ENCODE data around the gene TCF4.
A peak's percentile ranks its signal among the peaks of the same experiment; 100 is the strongest.

The TCF4 gene

DNA sequence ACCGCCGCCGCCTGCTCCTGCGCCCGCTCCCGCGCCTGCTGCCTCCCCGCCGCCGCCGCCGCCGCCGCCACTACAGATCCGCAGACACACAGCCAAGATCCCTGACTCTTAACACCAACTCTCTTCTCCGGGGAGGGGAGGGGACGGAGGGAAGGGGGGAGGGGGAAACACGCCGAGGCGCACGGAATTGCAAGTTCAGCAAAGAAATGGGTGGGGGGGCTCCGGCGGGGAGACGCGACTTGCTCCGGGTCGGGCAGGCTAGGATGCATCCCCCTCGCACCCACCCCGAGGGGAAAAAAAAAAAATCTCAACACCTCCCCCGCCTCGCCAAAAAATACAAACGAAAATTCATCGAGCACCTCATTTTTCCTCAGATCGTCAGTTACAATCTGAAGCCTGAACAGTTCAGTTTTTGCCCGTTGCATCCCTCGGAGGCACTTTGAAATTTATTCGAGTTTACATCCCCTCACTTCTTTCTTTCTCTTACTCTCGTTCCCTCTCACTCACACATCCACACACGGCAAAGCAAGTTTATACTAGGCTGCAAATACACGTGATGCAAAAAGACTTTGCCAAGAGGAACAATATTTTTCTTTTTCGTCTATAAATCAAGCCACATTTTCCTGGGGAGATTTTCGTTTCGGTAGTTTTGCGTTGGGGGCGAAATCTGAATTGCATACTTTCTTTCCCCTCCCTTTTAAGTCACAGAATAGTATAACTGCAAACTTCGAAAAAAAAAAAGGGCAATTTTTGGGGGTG, at the start of gene TCF4:
Gene TCF4 (minus strand): TSS at position 82 of the 759 bp plus-strand sequence. CDS start 1,076 bp downstream, outside the sequence.
- DNase-seq (ENCODE audit: low read depth in 2 of 2) = no peak

DNA sequence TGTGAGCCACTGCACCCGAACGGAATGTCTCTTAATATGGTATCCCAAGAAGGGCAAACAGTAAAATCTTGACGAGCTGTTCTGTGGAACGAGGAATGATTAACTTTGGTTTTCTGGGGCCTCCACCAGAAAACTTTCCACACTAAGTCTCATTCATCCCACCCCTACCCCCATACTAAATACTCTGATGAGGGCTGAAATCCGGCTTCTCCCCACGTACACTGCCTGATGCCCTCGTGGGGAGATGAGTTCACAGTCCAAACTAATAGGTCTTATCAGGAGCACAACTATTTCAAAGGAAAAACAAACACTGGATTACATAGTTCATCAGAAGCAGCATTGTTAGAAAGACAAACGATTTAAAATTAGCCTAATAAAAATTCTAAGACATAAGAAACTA, 49.2 kb upstream of the TCF4 start:
- no peak for DNase-seq (ENCODE audit: low read depth in 2 of 2)

DNA sequence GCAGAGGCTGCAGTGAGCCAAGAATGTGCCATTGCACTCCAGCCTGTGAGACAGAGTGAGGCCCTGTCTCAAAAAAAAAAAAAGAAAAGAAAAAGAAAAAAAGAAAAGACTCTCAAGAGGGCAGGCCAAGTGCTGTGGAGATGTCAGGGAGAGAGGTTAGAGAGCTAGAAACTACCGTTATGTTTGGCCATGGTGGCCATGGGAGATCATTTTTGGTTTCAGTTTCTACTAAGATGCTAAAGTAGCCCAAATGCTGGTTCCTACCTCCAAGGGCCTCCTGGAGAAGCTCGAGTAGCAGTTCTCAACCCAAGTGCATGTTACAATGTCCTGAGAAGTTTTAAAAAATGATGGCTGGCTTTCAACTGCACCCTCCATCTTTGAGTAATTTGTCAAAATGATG, 47.4 kb upstream of the TCF4 start:
- no peak for DNase-seq (ENCODE audit: low read depth in 2 of 2)

DNA sequence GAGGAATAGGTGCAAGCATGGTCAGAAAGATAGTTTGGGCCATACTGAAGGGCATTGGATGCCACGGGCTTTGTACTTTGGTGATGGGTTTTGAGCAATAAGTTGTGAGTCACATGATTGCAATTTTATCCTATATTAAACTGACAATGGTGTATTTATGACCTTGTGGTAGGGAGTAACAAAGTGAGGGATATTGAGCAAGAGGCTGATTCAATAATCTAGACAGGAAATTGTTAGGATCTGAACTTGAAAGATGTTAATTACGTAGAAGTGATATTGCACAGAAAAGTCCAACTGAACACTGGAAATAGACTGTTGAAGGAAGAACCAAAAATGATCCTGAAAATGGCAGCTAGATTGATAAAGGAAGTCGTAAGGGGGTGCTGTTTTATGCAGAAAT, 46.6 kb upstream of the TCF4 start:
- DNase-seq (ENCODE audit: low read depth in 2 of 2) = no peak

DNA sequence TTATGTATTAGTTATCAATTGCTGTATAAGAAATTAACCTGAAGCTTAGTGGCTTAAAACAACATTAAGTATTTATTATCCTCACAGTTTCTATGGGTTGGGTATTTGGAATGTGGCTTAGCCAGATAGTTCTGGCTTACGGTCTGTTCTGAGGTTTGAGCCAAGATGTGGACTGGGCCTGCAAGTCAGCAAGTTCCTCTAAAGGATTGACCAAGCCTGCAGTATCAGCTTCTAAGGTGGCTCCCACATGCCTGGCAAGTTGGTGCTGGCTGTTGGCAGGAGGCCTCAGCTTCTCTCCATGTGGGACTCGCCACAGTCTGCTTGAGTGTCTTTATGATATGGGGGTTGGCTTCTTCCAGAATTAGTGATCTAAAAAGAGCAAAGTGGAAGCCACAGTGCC, 45.0 kb upstream of the TCF4 start:
- no peak for DNase-seq (ENCODE audit: low read depth in 2 of 2)

DNA sequence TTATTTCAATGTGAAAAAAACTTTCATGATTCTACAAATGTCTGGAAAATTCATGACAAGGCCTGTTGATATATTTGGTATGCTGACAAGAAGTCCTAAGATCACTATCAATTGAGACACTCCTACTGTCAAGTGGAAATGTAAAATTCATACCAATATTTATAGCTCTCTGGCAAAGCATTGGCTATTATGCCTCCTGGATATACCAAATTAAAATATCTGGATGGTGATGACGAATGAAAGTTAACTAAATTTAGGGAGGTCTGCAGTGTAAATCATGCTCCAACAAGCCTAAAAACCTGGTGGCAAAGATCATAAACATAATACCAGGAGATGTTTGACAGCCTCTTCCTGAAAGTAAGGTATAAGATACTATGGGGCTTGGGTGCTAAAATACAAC, 41.1 kb upstream of the TCF4 start:
- DNase-seq (ENCODE audit: low read depth in 2 of 2) = no peak

DNA sequence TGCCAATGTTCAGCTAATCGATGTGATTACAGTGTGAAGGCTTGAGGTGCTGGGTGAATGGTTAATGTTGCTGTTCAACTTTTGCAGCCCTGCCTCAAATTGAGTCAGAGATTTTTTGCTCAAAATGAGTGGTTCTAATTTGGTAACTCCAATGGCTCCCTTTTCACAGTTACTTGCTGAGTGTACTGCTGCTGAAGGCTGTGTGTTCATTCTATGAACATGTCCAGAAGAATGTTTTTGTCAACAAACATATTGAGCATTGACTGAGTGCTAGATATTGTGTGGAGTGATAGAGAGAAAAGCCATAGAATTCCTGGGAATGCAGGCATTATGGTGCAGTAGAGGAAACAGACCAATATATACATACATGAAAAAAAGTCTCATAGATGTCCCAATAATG, 39.0 kb upstream of the TCF4 start:
- DNase-seq (ENCODE audit: low read depth in 2 of 2) = no peak

DNA sequence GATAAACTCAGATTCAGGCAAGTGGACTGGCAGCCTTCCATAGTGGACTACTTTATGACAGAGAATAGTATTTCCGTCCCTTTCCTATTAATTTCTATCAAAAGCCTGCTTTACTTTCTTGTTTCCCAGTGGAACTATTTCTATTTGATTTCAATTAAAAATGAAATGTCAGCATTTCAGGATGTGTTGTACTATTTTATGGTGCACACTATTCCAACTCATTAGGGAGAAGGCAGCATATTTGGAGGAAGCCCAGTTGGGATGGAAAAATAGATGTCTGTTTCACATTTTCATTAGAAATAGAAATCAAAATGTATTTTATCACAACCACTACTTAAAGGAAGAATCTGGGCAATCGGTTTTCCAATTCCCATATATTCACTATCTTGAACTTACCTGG, 37.9 kb upstream of the TCF4 start:
- DNase-seq (ENCODE audit: low read depth in 2 of 2) = no peak

DNA sequence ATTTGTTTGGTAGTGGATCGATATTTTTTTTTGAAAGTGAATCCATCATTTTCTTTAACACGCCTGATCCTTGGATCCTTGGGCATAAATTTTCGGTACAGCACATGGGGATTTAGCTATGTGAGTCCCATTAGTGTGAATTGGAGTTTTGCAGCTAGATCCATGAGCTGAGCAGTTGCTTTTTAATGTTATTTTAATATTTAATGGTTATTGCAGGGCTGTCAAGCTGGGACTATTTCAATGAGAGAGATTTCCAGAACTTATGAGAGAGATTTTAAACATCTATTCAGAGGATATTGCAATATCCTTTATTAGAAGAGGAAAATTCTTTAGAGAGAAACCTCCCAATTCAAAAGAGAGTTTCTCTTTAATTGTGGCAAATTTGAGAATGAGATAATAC, 35.6 kb upstream of the TCF4 start:
- no peak for DNase-seq (ENCODE audit: low read depth in 2 of 2)

DNA sequence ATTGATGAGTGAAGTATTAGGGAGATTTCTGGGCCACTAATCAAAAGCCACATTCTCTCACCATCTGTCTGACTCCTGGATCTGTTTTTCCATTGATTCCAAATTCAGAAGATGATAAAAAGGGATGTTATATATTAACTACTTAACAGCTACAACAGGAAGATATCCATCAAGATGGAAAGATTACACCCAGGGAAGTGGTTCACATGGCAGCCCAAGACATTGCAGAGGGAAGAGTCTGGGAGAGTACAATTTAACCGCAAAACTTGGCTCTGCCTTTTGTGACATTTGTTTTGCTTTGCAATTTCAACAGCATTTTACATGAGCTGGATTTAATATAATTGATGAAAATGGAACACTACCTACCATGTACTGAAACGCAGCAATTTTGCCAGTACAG, 22.5 kb upstream of the TCF4 start:
- no peak for DNase-seq (ENCODE audit: low read depth in 2 of 2)

DNA sequence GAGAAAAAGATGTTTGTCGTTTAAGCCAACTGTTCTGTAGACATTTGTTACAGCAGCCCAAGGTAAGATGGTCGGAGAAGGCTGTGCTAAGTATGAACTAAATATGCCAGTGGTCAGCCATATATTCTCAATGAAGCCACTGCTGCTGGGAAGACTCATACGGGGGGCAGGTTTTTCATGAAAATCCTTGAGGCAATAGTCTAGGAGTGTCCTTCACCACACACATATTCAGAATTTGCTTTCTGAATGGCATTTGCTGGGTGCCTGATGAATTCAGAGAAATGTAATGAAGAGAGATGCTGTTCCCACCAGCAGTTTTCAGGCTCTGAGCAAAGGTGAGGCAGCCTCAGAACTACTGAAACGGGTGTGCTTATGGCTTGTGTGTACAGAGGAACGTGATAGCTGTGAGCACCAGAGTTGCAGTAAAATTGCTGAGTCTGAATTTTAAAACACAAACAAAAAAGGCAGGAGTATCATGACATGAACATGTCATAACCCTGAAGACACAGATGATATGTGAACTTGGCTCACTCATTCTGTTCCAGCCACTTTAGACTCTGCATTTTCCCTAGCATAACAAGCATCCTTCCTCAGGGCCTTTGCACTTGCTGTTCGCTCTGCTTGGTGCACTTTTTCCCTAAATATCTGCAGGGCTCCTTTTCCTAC, 21.3 kb upstream of the TCF4 start:
- DNase-seq (ENCODE audit: low read depth in 2 of 2) = no peak

DNA sequence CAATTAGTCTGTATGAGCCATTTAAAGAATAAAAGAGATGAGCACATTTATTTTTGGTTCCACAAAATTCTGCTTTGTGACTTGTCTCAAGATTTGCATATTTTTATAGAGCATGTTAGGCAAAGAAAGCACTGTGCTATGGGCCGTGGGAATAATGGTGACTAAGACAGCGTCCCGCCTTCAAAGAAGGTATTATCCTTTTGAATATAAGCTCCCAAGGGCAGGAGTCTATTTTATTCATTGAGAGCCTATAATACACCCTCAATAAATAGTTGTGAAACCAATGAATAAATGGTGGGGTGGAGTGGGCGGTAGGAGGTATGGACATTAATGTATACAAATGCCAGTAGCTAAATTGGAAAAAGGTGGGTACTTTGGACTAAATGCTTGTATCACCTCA, 20.5 kb upstream of the TCF4 start:
- DNase-seq (ENCODE audit: low read depth in 2 of 2) = no peak

DNA sequence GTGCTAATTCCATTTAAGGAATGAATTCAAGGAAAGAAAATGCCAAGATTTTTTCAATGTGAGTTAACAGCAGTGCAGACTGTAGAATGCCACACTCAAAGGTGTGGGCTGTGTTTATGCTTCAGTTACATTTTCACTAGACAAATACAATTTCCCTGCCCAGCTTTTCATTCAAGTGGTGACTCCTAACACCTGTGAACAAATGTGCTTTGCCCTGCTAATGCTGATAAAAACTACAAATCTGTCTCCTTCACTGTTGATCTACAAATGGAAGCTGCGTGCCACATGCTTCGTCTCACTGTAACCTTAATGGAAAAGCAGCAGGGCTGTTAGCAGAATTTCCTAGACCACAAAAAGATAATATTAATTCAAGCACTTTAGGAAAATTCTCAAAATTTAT, 19.8 kb upstream of the TCF4 start:
- no peak for DNase-seq (ENCODE audit: low read depth in 2 of 2)

DNA sequence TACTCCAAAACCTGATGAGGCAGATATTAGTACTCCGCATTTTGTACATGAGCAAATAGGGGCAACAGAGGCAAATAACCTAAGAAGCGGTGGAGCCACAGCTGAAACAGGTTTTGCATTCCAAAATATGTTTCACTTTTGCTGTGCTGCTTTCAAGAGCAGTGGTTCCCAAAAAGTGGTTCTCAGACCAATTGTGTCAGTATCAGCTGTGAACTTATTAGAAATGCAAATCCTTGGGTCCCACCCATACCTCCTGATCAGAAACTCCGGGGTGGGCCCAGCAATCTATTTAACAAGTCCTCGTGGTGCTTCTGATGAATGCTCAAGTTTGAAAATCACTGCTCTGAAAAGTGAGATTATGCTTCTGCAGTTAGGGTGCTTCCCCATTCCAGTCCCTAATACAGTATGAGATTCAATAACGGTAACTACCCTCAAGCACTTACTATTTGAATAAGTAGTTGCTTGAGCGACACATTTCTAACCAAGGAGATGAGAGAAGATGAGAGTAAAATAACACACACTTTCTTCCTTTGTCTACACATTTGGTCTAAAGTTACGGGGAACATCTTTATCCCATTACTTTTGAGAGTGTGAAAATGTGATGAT, 17.8 kb upstream of the TCF4 start:
- DNase-seq (ENCODE audit: low read depth in 2 of 2) = no peak

DNA sequence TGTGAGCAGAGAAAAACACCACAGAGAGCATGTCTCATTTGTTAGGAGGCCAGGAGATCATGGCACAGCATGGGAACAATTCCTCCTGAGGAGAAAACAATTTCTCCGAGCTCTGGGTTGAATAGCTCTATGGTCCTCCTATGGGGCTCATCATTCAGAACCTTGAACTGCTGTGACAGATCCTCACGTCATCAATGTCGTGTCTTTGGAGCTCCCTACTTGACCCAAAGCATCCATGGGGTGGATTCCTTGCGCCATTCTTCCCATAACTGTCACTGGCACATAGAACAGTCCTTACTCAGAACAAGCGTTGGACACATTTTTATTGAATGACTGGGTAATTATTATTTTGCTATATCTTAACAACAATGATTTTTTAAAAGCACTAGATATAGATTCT, 15.8 kb upstream of the TCF4 start:
- DNase-seq (ENCODE audit: low read depth in 2 of 2) = no peak

DNA sequence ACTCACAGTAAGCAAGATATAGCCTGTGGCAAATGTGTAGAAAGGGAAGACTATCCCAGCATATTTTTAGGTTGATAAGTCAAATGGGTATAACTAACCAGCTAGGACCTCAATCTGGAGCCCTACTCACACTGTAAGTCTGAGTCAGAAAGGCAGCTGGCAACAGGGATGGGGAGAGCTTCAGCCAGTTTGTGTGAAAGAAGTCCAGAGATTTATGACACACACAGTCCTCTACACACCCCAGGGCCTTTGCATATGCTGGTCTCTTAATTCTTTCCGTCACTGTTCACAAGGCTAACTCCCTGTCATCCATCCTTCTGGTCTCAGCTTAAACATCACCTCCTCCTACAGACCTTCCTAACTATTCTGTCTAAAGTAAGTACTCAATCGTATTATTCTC, 5.9 kb upstream of the TCF4 start:
- no peak for DNase-seq (ENCODE audit: low read depth in 2 of 2)

DNA sequence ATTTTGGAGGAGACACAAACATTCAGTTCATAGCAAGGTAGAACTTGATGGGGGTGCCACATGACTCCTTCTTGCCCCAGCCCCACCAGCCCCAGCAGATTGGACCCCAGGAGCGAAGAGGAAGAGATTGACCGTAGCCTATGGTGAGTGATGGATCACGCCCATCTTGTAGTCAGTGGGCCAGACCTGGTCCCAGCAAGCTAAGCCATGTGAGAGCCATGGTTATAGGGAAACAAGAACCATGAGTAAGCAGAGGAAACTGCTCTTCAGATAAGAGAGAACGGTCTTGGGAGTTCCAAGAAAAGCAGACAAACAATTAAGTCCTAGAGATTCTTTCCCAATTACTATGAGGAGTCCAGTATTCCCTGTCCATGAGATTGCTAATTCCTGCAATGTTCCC, 4.6 kb upstream of the TCF4 start:
- no peak for DNase-seq (ENCODE audit: low read depth in 2 of 2)

DNA sequence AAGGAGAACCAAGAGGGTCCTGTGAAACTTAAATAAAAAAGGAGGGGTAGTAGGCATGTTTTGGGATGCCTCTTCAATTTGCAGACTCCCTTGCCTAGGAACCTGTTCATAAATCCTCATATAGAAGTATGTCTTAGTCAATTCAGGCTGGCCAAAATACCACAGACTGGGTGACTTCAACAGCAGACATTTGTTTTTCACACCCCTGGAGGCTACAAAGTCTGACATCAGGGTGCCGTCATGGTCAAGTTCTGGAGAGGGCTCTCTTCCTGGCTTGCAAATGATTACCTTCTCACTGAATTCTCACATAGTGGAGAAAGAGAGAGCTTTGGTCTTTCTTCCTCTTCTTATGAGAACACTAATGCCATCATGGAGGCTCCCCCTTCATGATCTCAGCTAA, 4.1 kb upstream of the TCF4 start:
- no peak for DNase-seq (ENCODE audit: low read depth in 2 of 2)

DNA sequence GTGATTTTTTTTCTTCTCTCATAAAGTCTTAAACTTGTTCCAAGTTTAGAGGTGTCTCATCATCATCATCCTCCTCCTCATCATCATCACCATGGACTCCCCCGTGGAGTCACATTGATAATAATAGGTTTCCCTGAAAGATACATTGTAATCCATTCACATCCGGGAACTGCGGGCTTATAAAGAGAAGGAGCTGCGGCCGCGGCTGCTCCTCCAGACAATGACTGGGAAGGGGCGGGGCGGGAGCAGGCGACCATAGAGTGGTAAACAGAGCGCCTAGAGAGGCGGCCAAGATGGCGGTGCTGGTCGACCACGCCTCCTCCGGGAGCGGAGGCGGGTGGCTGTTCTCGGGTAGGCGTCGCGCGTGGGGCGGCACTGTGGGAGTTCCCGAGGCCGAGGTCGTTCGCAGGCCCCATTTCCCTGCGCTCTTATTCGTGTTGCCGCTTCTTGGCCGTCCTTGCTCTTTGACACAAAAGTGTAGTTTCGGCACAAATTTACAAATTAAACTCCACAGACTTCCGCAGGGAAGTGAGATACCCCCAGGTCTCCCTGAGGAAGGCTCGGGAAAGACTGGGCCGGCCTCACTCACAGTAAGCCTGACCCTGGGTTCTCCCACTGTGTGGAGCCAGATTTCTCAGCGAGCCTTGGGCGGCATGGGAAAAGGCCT, 1.8 kb upstream of the TCF4 start:
- peak; percentile 45 to 70 for DNase-seq (ENCODE audit: low read depth in 2 of 2)

DNA sequence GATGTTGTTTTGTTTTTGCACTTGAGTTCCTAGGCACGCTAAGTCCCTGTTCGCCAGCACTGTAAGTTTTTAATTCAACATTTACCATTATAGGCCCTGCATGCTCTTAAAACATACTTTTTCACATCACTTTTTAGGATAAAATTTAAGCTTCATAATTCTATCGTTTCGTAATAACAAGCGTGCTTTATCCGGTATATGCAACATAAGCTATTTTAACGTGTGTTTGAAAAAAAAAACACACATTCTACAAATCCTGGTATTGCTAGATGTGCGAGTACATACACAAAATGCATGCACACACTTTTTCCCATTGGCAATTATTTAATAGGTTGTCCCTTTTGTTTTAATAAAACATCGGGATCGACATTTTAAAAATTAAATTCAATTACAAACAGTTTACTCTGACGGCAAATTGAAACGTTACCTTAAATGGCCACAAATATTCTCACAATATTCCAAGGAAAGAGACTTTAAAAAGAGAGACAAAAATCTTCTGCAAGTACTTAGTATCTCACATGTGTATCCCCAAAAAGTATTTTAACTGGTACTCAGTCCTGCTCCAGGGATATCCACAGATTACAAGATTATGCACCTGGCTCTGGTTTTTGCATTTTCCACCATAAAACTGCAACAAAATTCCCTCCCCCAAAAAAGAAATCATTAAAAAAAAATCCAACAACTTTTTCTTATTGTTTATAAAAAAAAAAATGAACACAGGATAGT, 1.0 kb upstream of the TCF4 start:
- DNase-seq (ENCODE audit: low read depth in 2 of 2) = no peak

DNA sequence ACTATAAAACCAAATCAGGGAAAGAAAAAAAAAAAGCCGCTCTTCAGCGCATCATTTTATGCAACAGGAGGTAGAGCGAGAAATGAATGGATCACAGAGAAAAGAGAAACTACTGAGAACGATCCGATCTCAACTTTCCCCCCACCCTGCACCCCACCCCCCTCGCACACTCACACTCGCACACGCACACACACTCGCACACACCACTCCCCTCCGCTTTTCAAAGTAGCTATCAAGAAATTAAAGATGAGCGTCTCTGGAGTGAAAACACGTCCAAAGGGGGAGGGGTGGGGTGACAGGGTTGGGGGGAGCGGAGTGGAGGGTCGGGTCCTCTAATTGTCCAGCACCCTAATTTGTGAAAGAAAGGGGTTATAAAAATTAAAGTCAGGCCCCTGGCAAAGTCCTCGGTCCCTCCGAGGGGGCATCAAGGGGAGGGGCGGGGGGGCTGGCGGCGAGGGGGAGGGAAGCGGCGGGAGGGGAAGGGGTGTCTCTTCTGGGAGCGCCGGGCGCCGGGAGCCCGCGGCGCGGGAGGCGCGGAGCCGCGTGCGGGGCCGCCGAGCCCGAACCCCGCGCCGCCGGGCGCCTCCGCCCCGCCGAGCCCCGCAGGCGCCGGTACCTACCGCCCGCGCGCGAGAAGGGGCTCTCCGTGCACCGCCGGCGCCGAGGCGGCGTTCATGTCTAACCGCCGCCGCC, 428 bp downstream of the TCF4 start:
- no peak for DNase-seq (ENCODE audit: low read depth in 2 of 2)
